Stimulated activated CD4-positive, alpha-beta T cell treated with anti-CD3 and anti-CD28 coated beads, Interleukin-4, amount 100 ng/mL, for 48 hours (primary cell): ENCODE results near the gene CAPRIN1.
"Not testable (repeated sequence)": the region's sequence is repeated elsewhere in the genome, so short reads cannot be mapped to it uniquely, and the experiment has no call there.

Source experiments
- DNase-seq, 2 donors: peaks; one replicate each; pipeline ENCODE4 v3.0.0-alpha.2; 2020; ENCODE audit warnings: low read depth in 2 of 2

CAPRIN1 gene

GRCh38 chr11:34052036-34052607 is 591 bp downstream of the CAPRIN1 start:
- DNase-seq = peak; percentile 92 to 93

GRCh38 chr11:34052608-34053160 is 1.2 kb downstream of the CAPRIN1 start:
- DNase-seq = peak; percentile 22 to 28

- DNase-seq = peak; percentile 60 to 78
These were observed 1.7 kb downstream of the CAPRIN1 start for GRCh38 chr11:34053161-34053686.

GRCh38 chr11:34054351-34054750 is 2.8 kb downstream of the CAPRIN1 start:
- DNase-seq = not testable (repeated sequence)

- DNase-seq = no peak
These were observed 3.9 kb downstream of the CAPRIN1 start for GRCh38 chr11:34055218-34056000.

GRCh38 chr11:34056672-34057071 is 5.1 kb downstream of the CAPRIN1 start:
- DNase-seq = no peak

- no peak for DNase-seq
These were observed 11.7 kb downstream of the CAPRIN1 start for GRCh38 chr11:34063061-34063795.

- no peak for DNase-seq
These were observed 12.8 kb downstream of the CAPRIN1 start for GRCh38 chr11:34064291-34064690.

- DNase-seq = peak; percentile 11 to 22
These were observed 14.1 kb downstream of the CAPRIN1 start for GRCh38 chr11:34065505-34066203.

- DNase-seq = not testable (repeated sequence)
These were observed 15.2 kb downstream of the CAPRIN1 start for GRCh38 chr11:34066766-34067165.

GRCh38 chr11:34067383-34068065 is 16.0 kb downstream of the CAPRIN1 start:
- no peak for DNase-seq

GRCh38 chr11:34068111-34068510 is 16.6 kb downstream of the CAPRIN1 start:
- no peak for DNase-seq

- DNase-seq = not testable (repeated sequence)
These were observed 19.8 kb downstream of the CAPRIN1 start for GRCh38 chr11:34071306-34071705.

- no peak for DNase-seq
These were observed 20.5 kb downstream of the CAPRIN1 start for GRCh38 chr11:34072041-34072440.

GRCh38 chr11:34072832-34073231 is 21.3 kb downstream of the CAPRIN1 start:
- DNase-seq = no peak

- DNase-seq = no peak
These were observed 22.9 kb downstream of the CAPRIN1 start for GRCh38 chr11:34074391-34074790.

GRCh38 chr11:34075178-34075820 is 23.8 kb downstream of the CAPRIN1 start:
- no peak for DNase-seq

GRCh38 chr11:34080609-34081008 is 29.1 kb downstream of the CAPRIN1 start:
- no peak for DNase-seq

GRCh38 chr11:34084637-34085036 is 33.1 kb downstream of the CAPRIN1 start:
- no peak for DNase-seq

GRCh38 chr11:34086554-34087283 is 35.2 kb downstream of the CAPRIN1 start:
- no peak for DNase-seq
